ENCODE data around the gene SLC12A6.

Gene SLC12A6

GRCh38 chr15:34252545-34252944 is 85.0 kb downstream of the SLC12A6 start:
- no peak overlapping the region for H3K27ac ChIP-seq
- TF ChIP-seq, protein P1, sequence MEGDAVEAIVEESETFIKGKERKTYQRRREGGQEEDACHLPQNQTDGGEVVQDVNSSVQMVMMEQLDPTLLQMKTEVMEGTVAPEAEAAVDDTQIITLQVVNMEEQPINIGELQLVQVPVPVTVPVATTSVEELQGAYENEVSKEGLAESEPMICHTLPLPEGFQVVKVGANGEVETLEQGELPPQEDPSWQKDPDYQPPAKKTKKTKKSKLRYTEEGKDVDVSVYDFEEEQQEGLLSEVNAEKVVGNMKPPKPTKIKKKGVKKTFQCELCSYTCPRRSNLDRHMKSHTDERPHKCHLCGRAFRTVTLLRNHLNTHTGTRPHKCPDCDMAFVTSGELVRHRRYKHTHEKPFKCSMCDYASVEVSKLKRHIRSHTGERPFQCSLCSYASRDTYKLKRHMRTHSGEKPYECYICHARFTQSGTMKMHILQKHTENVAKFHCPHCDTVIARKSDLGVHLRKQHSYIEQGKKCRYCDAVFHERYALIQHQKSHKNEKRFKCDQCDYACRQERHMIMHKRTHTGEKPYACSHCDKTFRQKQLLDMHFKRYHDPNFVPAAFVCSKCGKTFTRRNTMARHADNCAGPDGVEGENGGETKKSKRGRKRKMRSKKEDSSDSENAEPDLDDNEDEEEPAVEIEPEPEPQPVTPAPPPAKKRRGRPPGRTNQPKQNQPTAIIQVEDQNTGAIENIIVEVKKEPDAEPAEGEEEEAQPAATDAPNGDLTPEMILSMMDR (conservative IDR thresholded peaks at IDR 0.05) = no peak
- no peak for TF ChIP-seq ZFX (IDR thresholded peaks at IDR 0.05)

DNA sequence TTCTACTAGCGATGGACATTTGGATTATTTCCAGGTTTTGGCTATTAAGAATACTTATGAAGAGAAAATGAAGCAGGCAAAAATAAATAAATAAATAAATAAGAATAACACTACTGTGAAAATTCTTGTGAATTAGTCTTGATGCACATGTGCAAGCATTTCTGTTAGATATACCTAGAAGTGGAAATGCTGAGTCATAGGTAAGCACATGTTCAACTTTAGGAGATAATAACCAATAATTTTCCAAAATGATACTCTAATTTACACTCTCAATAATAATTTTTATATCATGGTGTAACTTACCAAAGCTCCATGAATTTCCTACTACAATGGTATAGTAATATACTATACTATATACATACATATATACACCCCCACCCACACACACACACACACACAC is 89.4 kb downstream of the SLC12A6 start:
- H3K27ac ChIP-seq = no peak overlapping the region
- TF ChIP-seq, protein P1 (conservative IDR thresholded peaks at IDR 0.05) = no peak
- TF ChIP-seq ZFX (IDR thresholded peaks at IDR 0.05) = no peak

- TF ChIP-seq, protein P1 (conservative IDR thresholded peaks at IDR 0.05) = no peak
- no peak for TF ChIP-seq ZFX (IDR thresholded peaks at IDR 0.05)
- H3K27ac ChIP-seq = no peak overlapping the region
Observed at GRCh38 chr15:34246276-34246976, 91.2 kb downstream of the SLC12A6 start.

DNA sequence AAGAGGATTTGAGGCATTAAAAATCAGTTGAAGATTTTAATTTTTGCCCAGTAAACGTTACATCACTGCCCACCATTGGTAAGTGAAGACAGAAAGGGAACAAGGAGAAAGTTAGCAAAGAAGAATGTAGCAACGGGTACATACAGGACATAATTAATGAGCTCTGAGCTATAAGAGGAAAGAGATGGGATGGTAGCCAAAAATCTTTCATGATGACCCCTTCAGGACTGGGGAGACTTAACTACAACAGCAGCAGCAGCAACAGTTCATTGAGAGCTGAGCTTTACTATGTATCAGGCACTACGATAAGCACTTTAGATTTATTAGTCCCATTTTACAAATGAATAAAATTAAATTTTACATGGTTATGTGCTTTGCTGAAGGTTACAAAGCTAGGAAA is 94.4 kb downstream of the SLC12A6 start:
- TF ChIP-seq ZFX (IDR thresholded peaks at IDR 0.05) = no peak
- TF ChIP-seq, protein P1 (conservative IDR thresholded peaks at IDR 0.05) = no peak

DNA sequence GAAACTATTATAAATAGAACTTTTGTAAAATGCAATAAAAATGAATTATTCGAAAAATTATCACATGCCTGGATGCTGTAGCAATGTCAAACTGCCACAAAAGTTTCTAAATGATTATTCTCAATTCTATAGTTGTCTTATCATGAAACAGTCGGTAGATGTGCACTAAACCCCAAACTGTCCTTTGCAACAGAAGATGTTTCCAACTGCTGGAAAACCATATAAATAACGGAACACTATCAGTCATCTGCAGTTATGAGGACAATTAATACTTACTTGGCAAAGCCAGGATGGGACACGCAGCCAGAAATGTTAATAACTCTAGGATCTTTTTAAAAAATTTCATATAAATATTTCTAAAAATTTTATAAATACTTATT is 95.3 kb downstream of the SLC12A6 start:
- no peak overlapping the region for H3K27ac ChIP-seq
- TF ChIP-seq ZFX (IDR thresholded peaks at IDR 0.05) = no peak
- TF ChIP-seq, protein P1 (conservative IDR thresholded peaks at IDR 0.05) = no peak

More for the DNA sequence above, 94.4 kb downstream of the SLC12A6 start:
- H3K27ac ChIP-seq = no peak overlapping the region

DNA sequence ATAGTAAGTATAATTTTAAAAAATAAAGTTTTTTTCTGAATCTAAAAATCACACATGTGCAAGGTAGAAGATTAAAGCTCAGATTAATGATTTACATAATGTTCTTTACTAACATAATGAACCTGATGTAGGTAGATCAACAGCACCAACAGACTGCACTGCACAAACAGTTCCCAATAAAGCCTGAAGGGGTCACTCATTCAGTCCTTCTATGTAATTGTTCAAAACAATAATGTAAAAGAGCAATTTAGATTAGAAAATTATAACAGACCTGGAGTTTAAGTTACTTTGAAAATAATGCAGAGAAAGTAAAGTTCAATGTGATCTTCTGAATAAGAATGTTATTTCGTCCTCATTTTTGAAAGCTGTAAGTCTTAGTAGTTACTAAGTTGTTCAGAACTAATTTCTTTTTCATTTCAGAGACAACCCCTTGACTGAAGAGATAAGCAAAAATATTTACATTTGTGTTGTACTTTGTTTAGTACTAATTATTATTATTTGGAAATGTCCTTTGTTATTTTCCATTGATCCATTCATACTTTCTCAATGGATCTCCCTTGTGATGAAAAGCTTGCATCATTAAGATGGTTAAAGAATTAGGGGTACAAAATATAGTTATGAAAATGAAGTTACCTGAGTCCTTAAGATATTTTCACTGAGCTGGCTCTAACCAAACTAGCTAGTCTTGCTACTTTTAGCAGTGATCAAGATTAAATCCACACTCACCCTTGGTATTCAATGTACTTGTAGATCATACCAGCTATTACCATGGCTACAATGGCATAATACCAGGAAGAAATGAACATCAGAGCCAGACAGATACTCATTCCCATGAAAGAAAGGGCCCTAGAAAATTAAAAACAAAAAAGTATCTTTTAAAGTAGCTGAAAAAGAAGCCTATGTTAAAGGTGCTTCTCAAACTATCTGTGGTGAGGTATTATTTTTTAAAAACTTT is 95.9 kb downstream of the SLC12A6 start:
- TF ChIP-seq ZFX (IDR thresholded peaks at IDR 0.05) = no peak
- TF ChIP-seq, protein P1 (conservative IDR thresholded peaks at IDR 0.05) = peak; percentile 90
- H3K27ac ChIP-seq = no peak overlapping the region

GRCh38 chr15:34240537-34240936 is 97.0 kb downstream of the SLC12A6 start:
- H3K27ac ChIP-seq = no peak overlapping the region
- no peak for TF ChIP-seq ZFX (IDR thresholded peaks at IDR 0.05)
- TF ChIP-seq, protein P1 (conservative IDR thresholded peaks at IDR 0.05) = no peak

All from C4-2B (cell line).